Chondrocyte (in vitro differentiated cells): ENCODE results near the gene SLC22A31. TPM values are rescaled to one million over a fixed set of nuclear protein-coding genes. Genes with fewer than 3 reads are reported as not detected.

Experiments
- DNase-seq: peaks from one replicate; pipeline ENCODE4 v3.0.0; 2021; ENCODE audit warnings: mixed read lengths, low spot score
- H3K27ac Mint-ChIP-seq: one replicate; pipeline ENCODE4 v1.8.0; 2021; ENCODE audit warnings: mild to moderate bottlenecking, moderate library complexity, mixed read lengths; ENCODE audit not compliant: unreplicated experiment
- H3K27me3 Mint-ChIP-seq: 2 replicates; pipeline ENCODE4 v1.8.0; 2021; ENCODE audit warnings: low read depth, mixed read lengths
- H3K36me3 Mint-ChIP-seq: 2 replicates; pipeline ENCODE4 v1.8.0; 2021; ENCODE audit warnings: low read depth, mixed read lengths
- H3K4me1 Mint-ChIP-seq: 2 replicates; pipeline ENCODE4 v1.8.0; 2021; ENCODE audit warnings: low read depth, mild to moderate bottlenecking, mixed read lengths
- H3K4me3 Mint-ChIP-seq: one replicate; pipeline ENCODE4 v1.8.0; 2021; ENCODE audit warnings: mild to moderate bottlenecking, moderate library complexity, mixed read lengths; ENCODE audit not compliant: unreplicated experiment
- H3K9me3 Mint-ChIP-seq: 2 replicates; pipeline ENCODE4 v1.8.0; 2021; ENCODE audit warnings: low read depth, mixed read lengths
- CTCF ChIP-seq: fragments of 200-600 bp; sonication (generic); IDR thresholded peaks from 2 replicates; pipeline ENCODE4 v1.5.0; 2021; ENCODE audit warnings: antibody characterized with exemption, mild to moderate bottlenecking, moderate library complexity
- total RNA-seq: library from RNA; stranded (reverse); gene quantifications from 3 replicates; pipeline ENCODE4 v1.2.1, GENCODE V29; 2021

The SLC22A31 gene
- total RNA-seq, 1 donor from 2014 or later, result 0.40 TPM

GRCh38 chr16:89175280-89176146 lies 24.8 kb downstream of the SLC22A31 start:
- H3K36me3 Mint-ChIP-seq, result no peaks in the 10 kb centered on the region
- no peak overlapping the region for H3K27ac Mint-ChIP-seq
- no peaks in the 10 kb centered on the region for H3K27me3 Mint-ChIP-seq
- no peak overlapping the region for H3K4me3 Mint-ChIP-seq
- DNase-seq, result no peak
- H3K9me3 Mint-ChIP-seq, result no peaks in the 10 kb centered on the region
- TF ChIP-seq CTCF, result no peak
- peaks cover 14% of the 10 kb centered on the region for H3K4me1 Mint-ChIP-seq

- no peaks in the 10 kb centered on the region for H3K9me3 Mint-ChIP-seq
- no peaks in the 10 kb centered on the region for H3K27me3 Mint-ChIP-seq
- peaks cover 15% of the 10 kb centered on the region for H3K4me1 Mint-ChIP-seq
- no peak overlapping the region for H3K27ac Mint-ChIP-seq
- TF ChIP-seq CTCF, result no peak
- no peaks in the 10 kb centered on the region for H3K36me3 Mint-ChIP-seq
- no peak for DNase-seq
- H3K4me3 Mint-ChIP-seq, result no peak overlapping the region
Observed at GRCh38 chr16:89174877-89175276, 25.5 kb downstream of the SLC22A31 start.

- no peak for TF ChIP-seq CTCF
- H3K27ac Mint-ChIP-seq, result no peak overlapping the region
- no peak for DNase-seq
Observed at GRCh38 chr16:89174055-89174827, 26.1 kb downstream of the SLC22A31 start.

GRCh38 chr16:89173174-89173921 lies 27.0 kb downstream of the SLC22A31 start:
- H3K4me3 Mint-ChIP-seq, result no peak overlapping the region
- no peak overlapping the region for H3K27ac Mint-ChIP-seq
- no peaks in the 10 kb centered on the region for H3K9me3 Mint-ChIP-seq
- no peaks in the 10 kb centered on the region for H3K27me3 Mint-ChIP-seq
- peaks cover 15% of the 10 kb centered on the region for H3K4me1 Mint-ChIP-seq
- no peaks in the 10 kb centered on the region for H3K36me3 Mint-ChIP-seq
- TF ChIP-seq CTCF, result no peak
- DNase-seq, result no peak

More at GRCh38 chr16:89174055-89174827, 26.1 kb downstream of the SLC22A31 start:
- no peaks in the 10 kb centered on the region for H3K27me3 Mint-ChIP-seq
- no peaks in the 10 kb centered on the region for H3K9me3 Mint-ChIP-seq
- H3K36me3 Mint-ChIP-seq, result no peaks in the 10 kb centered on the region
- H3K4me1 Mint-ChIP-seq, result peaks cover 15% of the 10 kb centered on the region
- H3K4me3 Mint-ChIP-seq, result no peak overlapping the region
